SHP77 treated with DMSO at 0.1 percent for 48 hours (cell line): Measurements from ENCODE around the gene CACNA1C.

ENCODE experiments used
- DNase-seq: peaks from one replicate; lab custom pipeline; 2025; lab: John Stamatoyannopoulos, UW

CACNA1C gene

DNA sequence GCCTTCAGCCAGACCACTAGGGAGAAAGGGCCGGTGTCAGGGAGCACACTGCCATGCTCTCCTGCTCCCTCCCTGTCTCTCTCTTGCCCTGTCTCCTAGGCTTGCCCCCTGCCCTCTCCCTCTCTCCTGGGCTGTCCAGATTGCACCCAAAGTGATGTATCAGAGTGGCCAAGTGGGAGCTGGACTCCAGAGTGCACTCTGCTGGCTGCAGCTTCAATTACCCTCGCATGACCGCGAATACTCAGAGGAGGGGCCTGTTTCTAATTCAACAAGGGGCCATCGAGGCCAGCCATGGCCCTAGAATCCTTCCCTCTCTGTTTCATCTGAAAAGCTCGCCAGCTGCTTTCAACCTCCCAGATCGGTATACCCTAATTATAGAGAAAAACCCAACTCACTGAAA is 535.6 kb downstream of the CACNA1C start:
- DNase-seq = no peak

GRCh38 chr12:2589381-2589780 is 536.6 kb downstream of the CACNA1C start:
- DNase-seq = no peak

GRCh38 chr12:2593045-2593444 is 540.3 kb downstream of the CACNA1C start:
- DNase-seq = no peak

- DNase-seq = no peak
Measured at GRCh38 chr12:2596441-2596840, 543.7 kb downstream of the CACNA1C start.

- DNase-seq = no peak
Measured at GRCh38 chr12:2605301-2605700, 552.5 kb downstream of the CACNA1C start.

DNA sequence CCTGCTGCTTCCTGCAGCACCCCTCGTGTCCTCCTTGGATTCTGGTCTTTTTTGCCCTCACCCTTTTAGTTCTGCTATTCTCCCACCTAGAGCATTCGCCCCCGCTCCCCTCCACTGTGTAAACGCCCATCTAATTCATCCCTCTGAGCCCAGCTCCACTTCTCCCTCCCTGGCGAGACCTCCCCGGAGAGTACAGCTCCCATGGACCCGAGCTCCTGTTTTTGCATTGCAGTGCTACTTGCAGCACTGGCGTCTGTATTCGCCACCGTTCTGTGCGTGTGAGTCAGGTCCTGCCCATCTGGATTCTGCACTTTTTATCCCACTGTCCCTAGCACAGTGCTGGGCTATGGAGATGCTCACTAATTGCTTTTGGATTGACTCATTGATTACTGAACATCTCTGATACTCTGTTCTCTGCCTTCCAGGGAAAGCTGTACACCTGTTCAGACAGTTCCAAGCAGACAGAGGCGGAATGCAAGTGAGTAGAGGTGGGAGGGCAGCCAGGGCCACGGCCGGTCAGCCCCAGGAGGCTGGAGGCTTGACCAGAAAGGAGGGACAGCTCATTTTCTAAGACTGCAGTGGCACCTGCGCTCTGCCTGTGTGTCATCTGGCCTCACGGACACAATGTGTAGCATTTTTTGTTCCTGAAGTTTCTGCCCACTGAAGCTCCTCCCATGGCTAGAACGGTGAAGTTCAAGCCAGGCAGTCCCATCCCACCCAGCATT is 553.6 kb downstream of the CACNA1C start:
- DNase-seq = no peak

DNA sequence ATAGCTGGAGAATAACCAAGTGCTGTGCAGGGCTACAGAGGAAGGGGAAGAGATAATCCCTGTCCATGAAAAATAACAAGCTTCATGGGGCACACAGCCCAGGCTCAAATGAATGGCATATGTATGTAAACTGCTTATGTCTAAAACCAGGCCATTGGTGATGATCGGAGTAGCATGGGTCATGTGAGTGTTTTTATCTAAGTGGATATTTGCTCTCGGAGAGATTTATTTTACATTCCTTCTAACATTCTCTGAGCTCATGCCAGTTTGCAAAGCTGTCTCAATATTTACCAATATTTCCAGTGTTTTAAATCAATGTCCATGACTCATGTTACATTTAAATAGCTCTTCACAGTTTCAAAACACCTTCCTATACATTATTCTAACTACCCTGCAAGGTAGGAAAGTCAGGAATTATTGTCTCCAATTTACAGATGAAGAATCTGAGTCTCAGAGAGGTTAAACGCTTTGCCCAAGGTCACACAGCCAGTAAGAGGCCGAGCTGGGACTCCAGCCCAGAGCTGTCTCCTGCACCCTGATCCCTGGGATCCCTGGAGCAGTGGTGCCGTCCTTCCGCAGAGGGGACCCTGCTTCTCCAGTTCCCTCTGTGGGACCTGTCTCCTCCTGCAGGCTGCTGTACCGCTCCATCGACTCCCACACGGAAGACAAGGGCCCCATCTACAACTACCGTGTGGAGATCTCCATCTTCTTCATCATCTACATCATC is 555.3 kb downstream of the CACNA1C start:
- DNase-seq = no peak

- no peak for DNase-seq
Measured at GRCh38 chr12:2608608-2608945, 555.8 kb downstream of the CACNA1C start.

GRCh38 chr12:2609020-2609419 is 556.2 kb downstream of the CACNA1C start:
- DNase-seq = no peak

DNA sequence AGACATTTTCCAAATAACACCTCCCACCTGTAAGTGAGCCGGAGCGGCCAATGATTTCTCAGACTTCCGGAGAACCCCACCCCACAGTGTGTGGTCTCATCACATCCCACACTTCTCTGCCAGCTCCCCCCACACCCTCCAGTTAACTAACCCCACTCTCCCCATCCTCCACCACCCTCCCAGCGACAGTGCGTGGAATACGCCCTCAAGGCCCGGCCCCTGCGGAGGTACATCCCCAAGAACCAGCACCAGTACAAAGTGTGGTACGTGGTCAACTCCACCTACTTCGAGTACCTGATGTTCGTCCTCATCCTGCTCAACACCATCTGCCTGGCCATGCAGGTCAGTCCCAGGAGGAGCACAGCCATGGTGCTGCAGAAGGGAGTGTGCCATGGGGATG is 557.6 kb downstream of the CACNA1C start:
- DNase-seq = no peak

DNA sequence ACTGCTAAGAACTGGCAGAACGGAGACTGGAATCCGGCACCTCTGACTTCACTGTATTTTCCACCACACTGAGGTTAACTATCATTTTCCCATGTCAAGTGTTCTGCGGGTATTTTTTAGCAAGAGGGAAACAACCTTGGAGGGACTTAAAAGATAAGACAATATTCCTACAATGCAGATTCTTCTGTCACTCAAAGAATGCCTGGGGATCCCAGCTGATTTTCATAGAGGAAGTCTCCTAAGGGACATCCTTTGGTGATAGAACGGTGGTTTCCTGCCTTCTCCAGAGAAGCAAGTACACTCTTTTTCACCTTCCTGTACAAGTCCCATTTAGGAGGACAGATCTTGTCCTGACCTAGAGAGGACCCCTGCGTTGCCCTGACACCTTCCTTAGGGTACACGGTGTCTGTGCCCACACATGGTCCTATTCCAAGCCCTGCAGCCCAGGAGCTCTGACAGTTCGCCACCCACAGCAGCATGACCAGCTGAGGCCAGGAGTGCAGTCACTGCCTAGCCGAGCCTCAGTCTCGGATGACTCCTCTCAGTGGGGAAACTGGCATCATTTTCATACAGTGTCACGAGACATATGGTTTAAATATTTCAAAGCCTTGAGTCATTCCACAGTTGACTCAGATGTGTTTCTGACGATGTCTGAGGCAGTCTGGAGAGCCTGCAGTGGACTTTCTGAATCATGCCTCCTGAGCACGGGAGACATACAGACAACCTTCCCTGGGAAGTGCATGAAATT is 560.7 kb downstream of the CACNA1C start:
- DNase-seq = no peak

DNA sequence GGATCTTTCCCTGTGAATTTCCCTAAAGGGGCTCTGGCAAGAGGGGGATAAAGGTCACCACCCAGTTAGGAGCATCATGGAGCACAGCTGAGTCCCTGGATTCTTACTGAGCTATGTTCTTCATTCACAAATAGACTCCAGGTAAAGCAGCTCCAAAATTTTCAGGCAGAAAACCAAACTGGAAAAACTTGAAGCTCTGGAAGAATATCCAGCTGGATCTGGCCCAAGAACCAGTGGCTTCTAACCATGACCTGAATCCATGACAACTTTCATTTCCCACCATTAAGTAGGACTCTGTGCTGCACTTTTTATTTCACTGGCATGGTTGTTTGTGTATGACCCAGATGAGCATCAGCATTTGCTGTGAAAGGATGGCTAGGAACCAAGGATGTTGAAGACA is 561.6 kb downstream of the CACNA1C start:
- no peak for DNase-seq

- no peak for DNase-seq
Measured at GRCh38 chr12:2615665-2616402, 563.0 kb downstream of the CACNA1C start.

DNA sequence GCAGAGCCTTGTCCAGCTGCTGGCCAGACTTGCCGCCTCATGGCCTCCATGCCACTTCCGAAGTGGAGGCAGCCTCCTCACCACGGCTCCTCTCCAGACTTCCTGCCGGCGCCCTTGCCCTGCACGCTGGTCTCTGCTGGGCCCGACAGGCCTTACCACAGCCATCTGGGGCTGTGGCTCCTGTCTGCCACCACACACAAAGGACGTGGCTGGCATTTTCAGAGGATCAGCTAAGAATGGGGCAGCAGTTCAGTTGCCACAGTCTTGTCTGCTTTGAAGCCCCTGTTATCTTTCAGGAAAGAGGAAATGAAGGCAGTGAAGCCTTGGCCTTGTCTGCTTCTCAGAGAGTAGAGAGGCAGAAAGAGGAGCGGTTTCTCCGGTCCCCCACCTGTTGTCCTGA is 564.0 kb downstream of the CACNA1C start:
- DNase-seq = no peak

DNA sequence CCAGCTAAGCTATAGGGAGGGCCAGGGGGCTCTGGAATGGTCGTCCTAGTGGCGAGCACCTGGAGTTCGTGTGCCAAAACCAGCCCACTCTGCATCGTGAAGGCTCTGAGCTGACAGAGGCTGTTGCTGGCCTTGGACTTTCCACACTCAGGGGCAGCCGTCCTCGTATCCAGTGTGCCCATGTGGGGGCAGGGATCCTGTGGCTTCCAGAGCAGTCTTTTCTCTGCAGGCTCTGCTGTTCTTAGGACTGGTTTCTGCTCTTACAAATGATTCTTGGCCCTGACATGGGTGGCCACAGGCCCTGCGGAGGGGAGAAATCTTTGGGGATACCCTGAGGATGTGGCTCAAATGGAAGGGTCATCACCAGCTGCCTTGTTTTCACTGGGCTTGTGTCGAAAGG is 564.6 kb downstream of the CACNA1C start:
- DNase-seq = no peak

DNA sequence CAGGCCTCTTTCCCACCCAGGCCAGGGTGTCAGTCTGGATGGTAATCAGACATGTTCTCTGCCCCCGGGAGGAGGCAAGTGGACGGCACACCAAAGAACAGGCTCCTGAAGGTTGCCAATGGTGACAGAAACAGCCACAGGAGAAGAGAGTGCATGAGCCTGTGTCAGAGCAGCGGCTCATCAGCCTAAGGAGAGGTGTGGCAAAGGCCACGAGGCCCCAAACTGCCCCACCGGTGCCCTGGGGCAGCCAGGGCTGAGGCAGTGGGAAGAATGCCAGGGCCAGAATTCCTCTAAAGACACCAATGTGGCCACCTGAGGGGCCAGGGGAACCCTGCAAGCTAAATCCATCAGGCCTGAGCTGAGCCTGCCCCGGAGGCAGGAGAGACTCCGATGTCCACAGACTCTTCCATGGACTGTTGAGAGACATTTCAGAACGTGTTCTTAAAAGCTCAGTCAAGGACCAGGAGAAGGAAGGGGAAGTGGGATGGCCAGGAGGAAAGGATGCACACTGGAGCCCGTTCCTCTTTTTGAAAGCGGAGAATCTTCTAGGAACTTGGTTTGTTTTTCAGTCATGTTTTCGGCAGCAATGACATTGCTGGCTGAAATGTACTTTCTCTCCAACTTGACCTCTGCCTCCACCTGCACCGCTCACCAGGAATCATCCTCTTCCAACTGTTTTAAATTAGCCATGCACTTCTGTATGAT is 565.7 kb downstream of the CACNA1C start:
- DNase-seq = no peak

DNA sequence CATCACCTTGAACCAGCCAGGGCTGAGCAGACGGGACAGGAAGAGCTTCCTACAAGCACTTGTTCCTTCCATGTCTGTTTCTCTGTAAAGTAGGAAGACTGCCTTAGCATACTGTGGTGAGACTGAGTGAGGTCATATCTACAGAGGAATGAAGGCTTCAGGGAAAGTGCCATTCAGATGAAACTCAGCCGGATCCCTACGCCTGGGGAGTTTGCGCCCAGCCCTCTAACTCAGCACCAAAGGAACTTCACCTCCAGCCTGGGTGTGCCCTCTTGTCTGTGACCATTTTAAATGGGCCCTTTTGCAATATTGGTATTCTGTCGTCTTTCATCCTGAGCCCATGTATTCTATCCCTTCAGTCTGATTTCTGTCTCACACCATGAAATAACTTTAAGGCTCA is 566.3 kb downstream of the CACNA1C start:
- DNase-seq = no peak

DNA sequence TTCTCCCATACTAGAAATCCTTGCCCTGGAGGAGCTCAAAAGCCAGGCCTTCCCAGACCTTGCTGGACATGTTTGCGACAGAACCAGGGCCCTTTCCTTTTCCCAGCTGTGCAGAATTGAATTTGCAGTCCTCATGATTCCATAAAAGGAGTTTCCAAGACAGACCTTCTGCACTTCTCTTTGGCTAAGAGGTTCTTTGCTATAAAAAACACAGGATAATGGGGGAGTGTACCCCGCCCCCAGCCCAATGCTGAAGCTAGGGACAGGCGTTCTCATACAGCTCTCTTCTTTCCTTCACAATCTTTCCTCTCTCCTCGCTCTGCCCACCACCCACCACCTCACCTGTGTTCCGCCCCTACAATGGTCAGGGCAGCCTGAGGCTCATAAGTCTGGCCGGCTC is 569.7 kb downstream of the CACNA1C start:
- no peak for DNase-seq

- DNase-seq = no peak
Measured at GRCh38 chr12:2623472-2623871, 570.7 kb downstream of the CACNA1C start.

- no peak for DNase-seq
Measured at GRCh38 chr12:2624543-2625288, 571.9 kb downstream of the CACNA1C start.

GRCh38 chr12:2625289-2625612 is 572.5 kb downstream of the CACNA1C start:
- no peak for DNase-seq
